PFSK-1 (cell line): Measurements from ENCODE around the gene FPR3. TPM values are rescaled to one million over a fixed set of nuclear protein-coding genes. Genes with fewer than 3 reads are reported as not detected.

ENCODE experiments used
- FOXP2 ChIP-seq: optimal IDR thresholded peaks from 2 replicates; pipeline ENCODE3; 2011; ENCODE audit warnings: borderline replicate concordance, control low read depth, inconsistent platforms; ENCODE audit not compliant: insufficient read depth; ENCODE audit errors: extremely low read length, extremely low read depth
- POLR2AphosphoS5 ChIP-seq: IDR thresholded peaks from 2 replicates; pipeline ENCODE4 v1.6.1; 2012; ENCODE audit warnings: low read depth, mild to moderate bottlenecking, control low read depth, low read length, moderate library complexity
- REST ChIP-seq, 2 experiments: IDR thresholded peaks; 2 replicates each; pipeline versions ENCODE4 v1.6.1 to v1.8.0; 2011 to 2012; ENCODE audit warnings: low read depth in 2 of 2, low read length in 2 of 2, control low read depth in 1 of 2, inconsistent platforms in 1 of 2, mild to moderate bottlenecking in 1 of 2, moderate library complexity in 1 of 2; ENCODE audit not compliant: insufficient read depth in 1 of 2
- SIN3A ChIP-seq: IDR thresholded peaks from 2 replicates; pipeline ENCODE4 v1.6.1; 2012; ENCODE audit warnings: mild to moderate bottlenecking, low read length, moderate library complexity, borderline replicate concordance; ENCODE audit not compliant: insufficient read depth
- TAF1 ChIP-seq: IDR thresholded peaks from 2 replicates; pipeline ENCODE4 v1.6.1; 2012; ENCODE audit warnings: low read length, control low read depth, borderline replicate concordance; ENCODE audit not compliant: insufficient read depth
- polyA plus RNA-seq: library from polyadenylated mRNA; unstranded; fragments of >200 nt; gene quantifications from one replicate; pipeline ENCODE4 v1.2.1, GENCODE V29; 2012; ENCODE audit warnings: low read depth, missing spikeins; ENCODE audit not compliant: insufficient read length

FPR3 gene
- not detected for polyA plus RNA-seq

- no peak for TF ChIP-seq REST (IDR thresholded peaks at IDR 0.05; ENCODE audit: insufficient read depth in 1 of 2, low read depth in 2 of 2, low read length in 2 of 2)
- no peak for TF ChIP-seq SIN3A
- TF ChIP-seq TAF1 = no peak
- TF ChIP-seq FOXP2 = no peak
- no peak for TF ChIP-seq POLR2AphosphoS5
Measured at GRCh38 chr19:51794885-51795490, at the start of gene FPR3. FPR3 (plus strand) TSS chr19:51795157; CDS start chr19:51823749, 28,592 bp downstream.

- no peak for TF ChIP-seq SIN3A
Measured at GRCh38 chr19:51746731-51747130, 48.2 kb upstream of the FPR3 start.

DNA sequence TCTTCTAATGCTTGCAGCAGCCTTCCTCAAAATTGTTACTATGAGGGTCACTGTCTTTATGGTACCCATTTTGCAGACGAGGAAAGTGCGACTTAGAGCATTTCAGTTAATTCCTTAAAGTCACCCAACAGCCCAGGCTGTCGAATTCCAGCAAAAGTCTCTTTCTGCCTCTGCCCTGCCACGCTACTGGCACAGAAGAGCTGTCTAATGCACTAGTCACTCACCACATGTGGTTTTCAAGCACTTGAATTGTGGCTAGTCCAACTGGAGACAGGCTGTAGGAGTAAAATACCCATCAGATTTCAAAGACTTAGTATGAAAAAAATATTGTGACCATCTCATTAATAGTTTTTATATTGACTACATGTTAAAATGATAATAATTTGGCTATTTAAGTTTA is 45.0 kb upstream of the FPR3 start:
- TF ChIP-seq REST (IDR thresholded peaks at IDR 0.05; ENCODE audit: insufficient read depth in 1 of 2, low read depth in 2 of 2, low read length in 2 of 2) (no peak), SIN3A (no peak), POLR2AphosphoS5 (no peak), TAF1 (no peak), FOXP2 (no peak)

DNA sequence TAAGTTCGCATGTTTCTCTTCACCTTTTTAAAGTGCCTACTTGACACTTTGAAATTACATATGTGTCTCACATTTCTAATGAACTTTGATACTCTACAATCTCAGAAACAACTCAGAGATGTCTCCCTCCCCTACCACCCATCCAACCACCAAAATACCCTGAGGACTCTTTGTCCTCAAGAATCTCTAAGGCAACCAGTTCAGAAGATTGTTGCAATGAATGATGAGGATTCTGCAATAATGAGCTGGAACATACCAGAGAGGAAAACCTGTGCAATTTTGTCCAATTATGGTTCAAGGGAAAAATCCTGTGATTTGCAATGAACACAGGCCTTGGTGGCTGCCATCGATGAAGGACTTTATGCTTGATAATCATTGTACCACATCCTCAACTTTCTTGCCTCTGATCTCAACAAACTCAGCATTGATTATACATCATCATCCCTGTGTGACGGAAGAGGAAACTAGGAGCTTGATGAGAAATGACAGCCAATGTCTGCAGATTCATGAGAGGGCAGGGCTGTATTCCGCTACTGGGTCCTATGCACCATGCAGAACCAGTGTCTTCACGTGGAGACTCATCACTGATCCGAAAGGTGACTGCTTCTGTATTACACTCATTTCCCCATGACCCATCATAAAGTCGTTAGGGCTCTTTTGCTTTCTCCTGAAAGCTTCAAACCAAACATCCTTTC is 44.4 kb upstream of the FPR3 start:
- TF ChIP-seq POLR2AphosphoS5 (no peak), TAF1 (no peak), REST (IDR thresholded peaks at IDR 0.05; ENCODE audit: insufficient read depth in 1 of 2, low read depth in 2 of 2, low read length in 2 of 2) (no peak), SIN3A (no peak), FOXP2 (no peak)

GRCh38 chr19:51751655-51752054 is 43.3 kb upstream of the FPR3 start, which contains the start of gene FPR1:
FPR1 (minus strand) TSS chr19:51751878; CDS start chr19:51746994, 4,884 bp downstream.
- TF ChIP-seq REST (IDR thresholded peaks at IDR 0.05; ENCODE audit: insufficient read depth in 1 of 2, low read depth in 2 of 2, low read length in 2 of 2) (no peak), FOXP2 (no peak), SIN3A (no peak), TAF1 (no peak), POLR2AphosphoS5 (no peak)
